H1 (cell line): ENCODE data around the gene LCP1. TPM values are rescaled to one million over a fixed set of nuclear protein-coding genes. Genes with fewer than 3 reads are reported as not detected.
"Not testable (repeated sequence)": the region's sequence is repeated elsewhere in the genome, so short reads cannot be mapped to it uniquely, and the experiment has no call there.

ENCODE experiments used
- CTCF ChIA-PET: fragments of 300-600 bp; sonication (Branson Sonifier 250); formaldehyde crosslinking; loops from one replicate; lab custom pipeline; 2021; ENCODE audit not compliant: partially characterized antibody; lab: Charles Lee
- POLR2A ChIA-PET: fragments of 300-600 bp; sonication (Branson Sonifier 250); formaldehyde crosslinking; loops from one replicate; lab custom pipeline; 2021; ENCODE audit warnings: inconsistent platforms; ENCODE audit not compliant: partially characterized antibody; lab: Charles Lee
- DNase-seq, 2 experiments: peaks; one replicate each; pipeline versions ENCODE4 v3.0.0 to v3.0.0-alpha.2; 2010 to 2022; ENCODE audit warnings: low spot score in 2 of 2, low read depth in 1 of 2, mixed read lengths in 1 of 2
- FAIRE-seq: peaks from 2 replicates; lab custom pipeline; 2011; peaks lifted over from hg19 to GRCh38; lab: Jason Lieb, UNC
- H2AFZ ChIP-seq: 2 replicates; pipeline ENCODE4 v1.8.1; 2012; ENCODE audit warnings: low read length, inconsistent platforms
- H2AK5ac ChIP-seq: 2 replicates; pipeline ENCODE4 v1.6.1; 2013; ENCODE audit warnings: low read depth, low read length
- H2BK120ac ChIP-seq: replicated peaks from 2 replicates; pipeline ENCODE3; 2013; ENCODE audit warnings: low read depth, low read length, inconsistent platforms
- H2BK12ac ChIP-seq: 2 replicates; pipeline ENCODE4 v1.6.1; 2013; ENCODE audit warnings: low read depth, low read length
- H2BK15ac ChIP-seq: 2 replicates; pipeline ENCODE4 v1.6.1; 2013; ENCODE audit warnings: low read length
- H2BK20ac ChIP-seq: 2 replicates; pipeline ENCODE4 v1.6.1; 2013; ENCODE audit warnings: low read length
- H2BK5ac ChIP-seq: 2 replicates; pipeline ENCODE4 v1.6.1; 2013; ENCODE audit warnings: low read depth, low read length
- H3K14ac ChIP-seq: 2 replicates; pipeline ENCODE4 v1.6.1; 2013; ENCODE audit warnings: inconsistent platforms; ENCODE audit not compliant: insufficient read length
- H3K18ac ChIP-seq: 2 replicates; pipeline ENCODE4 v1.6.1; 2013; ENCODE audit warnings: low read length; ENCODE audit errors: extremely low read depth
- H3K23ac ChIP-seq: 2 replicates; pipeline ENCODE4 v1.6.1; 2013; ENCODE audit warnings: inconsistent platforms; ENCODE audit not compliant: insufficient read length
- H3K23me2 ChIP-seq: 2 replicates; pipeline ENCODE4 v1.6.1; 2013; ENCODE audit warnings: low read depth, low read length
- H3K27ac ChIP-seq: 2 replicates; pipeline ENCODE4 v1.6.1; 2011; ENCODE audit warnings: low read depth, low read length, inconsistent platforms
- H3K27me3 ChIP-seq, 4 experiments: replicated peaks in 1 of 4; 1 replicate in 1 of 4; 2 replicates in 3 of 4; pipeline versions ENCODE4 v1.6.1 to v1.8.1; 2011 to 2013; ENCODE audit warnings: low read length in 3 of 4, mild to moderate bottlenecking in 3 of 4, inconsistent platforms in 2 of 4, mixed read lengths in 2 of 4, moderate library complexity in 1 of 4; ENCODE audit not compliant: control insufficient read depth in 3 of 4, insufficient read depth in 3 of 4; ENCODE audit errors: extremely low read depth in 1 of 4
- H3K36me3 ChIP-seq, 4 experiments: 2 replicates each; pipeline versions ENCODE4 v1.6.1 to v1.8.1; 2011 to 2013; ENCODE audit warnings: mild to moderate bottlenecking in 4 of 4, low read length in 3 of 4, moderate library complexity in 2 of 4, control low read depth in 1 of 4, inconsistent platforms in 1 of 4; ENCODE audit not compliant: insufficient read depth in 4 of 4, control insufficient read depth in 2 of 4
- H3K4ac ChIP-seq: replicated peaks from 2 replicates; pipeline ENCODE3; 2013; ENCODE audit warnings: low read length, low read depth, mixed read lengths, inconsistent platforms; ENCODE audit not compliant: insufficient read length
- H3K4me1 ChIP-seq, 4 experiments: replicated peaks in 1 of 4; 1 replicate in 1 of 4; 2 replicates in 3 of 4; pipeline versions ENCODE4 v1.6.1 to v1.8.1; 2011 to 2013; ENCODE audit warnings: low read length in 3 of 4, inconsistent platforms in 2 of 4, mixed read lengths in 1 of 4; ENCODE audit not compliant: insufficient read depth in 4 of 4, control insufficient read depth in 3 of 4
- H3K4me2 ChIP-seq, 2 experiments: 2 replicates each; pipeline versions ENCODE4 v1.6.1 to v1.8.1; 2011 to 2013; ENCODE audit warnings: low read depth in 2 of 2, low read length in 2 of 2, control low read depth in 1 of 2, inconsistent platforms in 1 of 2, mild to moderate bottlenecking in 1 of 2; ENCODE audit not compliant: insufficient read depth in 1 of 2
- H3K4me3 ChIP-seq, 4 experiments: fragments of 200-600, 300-600 bp in 1 of 4; sonication (generic), shearing (Covaris generic), sonication (Bioruptor Twin) in 1 of 4; 2 replicates each; pipeline versions ENCODE4 v1.5.1 to v1.8.1; 2011 to 2016; ENCODE audit warnings: low read length in 4 of 4, low read depth in 3 of 4, control low read depth in 2 of 4, inconsistent platforms in 2 of 4, mild to moderate bottlenecking in 2 of 4, mixed read lengths in 1 of 4, moderate library complexity in 1 of 4; ENCODE audit not compliant: insufficient read depth in 2 of 4; ENCODE audit errors: extremely low read depth in 1 of 4
- H3K56ac ChIP-seq: replicated peaks from 2 replicates; pipeline ENCODE3; 2013; ENCODE audit warnings: low read depth, mild to moderate bottlenecking, mixed read lengths, low read length, inconsistent platforms; ENCODE audit not compliant: insufficient read length
- H3K79me1 ChIP-seq: 2 replicates; pipeline ENCODE4 v1.6.1; 2013; ENCODE audit warnings: low read depth, low read length, control low read depth
- H3K79me2 ChIP-seq, 2 experiments: 2 replicates each; pipeline versions ENCODE4 v1.6.1 to v1.8.1; 2012 to 2013; ENCODE audit warnings: low read length in 2 of 2, mild to moderate bottlenecking in 2 of 2, inconsistent platforms in 1 of 2; ENCODE audit not compliant: insufficient read depth in 2 of 2, control insufficient read depth in 1 of 2
- H3K9ac ChIP-seq, 4 experiments: replicated peaks in 1 of 4; 1 replicate in 1 of 4; 2 replicates in 3 of 4; pipeline versions ENCODE4 v1.6.1 to v1.8.1; 2011 to 2013; ENCODE audit warnings: low read depth in 3 of 4, low read length in 3 of 4, control low read depth in 2 of 4, mild to moderate bottlenecking in 2 of 4, moderate library complexity in 2 of 4, inconsistent platforms in 1 of 4; ENCODE audit errors: extremely low read depth in 1 of 4
- H3K9me3 ChIP-seq, 2 experiments: 2 replicates each; pipeline versions ENCODE4 v1.6.1 to v1.8.1; 2012 to 2013; ENCODE audit warnings: mild to moderate bottlenecking in 2 of 2, moderate library complexity in 2 of 2, control low read depth in 1 of 2, inconsistent platforms in 1 of 2, low read depth in 1 of 2, low read length in 1 of 2, mixed read lengths in 1 of 2; ENCODE audit not compliant: insufficient read depth in 2 of 2
- H4K20me1 ChIP-seq, 2 experiments: replicated peaks in 1 of 2; 2 replicates each; pipeline versions ENCODE3 to v1.8.1; 2011 to 2013; ENCODE audit warnings: inconsistent platforms in 2 of 2, low read length in 2 of 2, mild to moderate bottlenecking in 1 of 2; ENCODE audit not compliant: insufficient read depth in 2 of 2, control insufficient read depth in 1 of 2
- H4K5ac ChIP-seq: 2 replicates; pipeline ENCODE4 v1.6.1; 2013; ENCODE audit warnings: low read length, low read depth, mixed read lengths, inconsistent platforms; ENCODE audit not compliant: insufficient read length
- H4K8ac ChIP-seq: 2 replicates; pipeline ENCODE4 v1.8.0; 2013; ENCODE audit warnings: mild to moderate bottlenecking, moderate library complexity, low read length, inconsistent platforms; ENCODE audit not compliant: insufficient read depth; ENCODE audit errors: extremely low read depth
- H4K91ac ChIP-seq: replicated peaks from 2 replicates; pipeline ENCODE3; 2013; ENCODE audit warnings: low read length, mixed read lengths, inconsistent platforms; ENCODE audit not compliant: insufficient read length
- WGBS, 2 experiments: shearing (Covaris generic) in 1 of 2; methylation state at CpG; one replicate each; pipeline versions ENCODE4 v1.1.6 to v1.1.7; 2013 to 2015; ENCODE audit warnings: low lambda C conversion rate in 2 of 2, mixed read lengths in 2 of 2, inconsistent platforms in 1 of 2, low coverage in 1 of 2, missing lambda C conversion rate in 1 of 2; ENCODE audit not compliant: insufficient replicate concordance in 2 of 2, insufficient coverage in 1 of 2, insufficient read length in 1 of 2; ENCODE audit errors: extremely low coverage in 1 of 2, missing lambda C conversion rate in 1 of 2; 5-methylcytosine and 5-hydroxymethylcytosine counted together
- polyA plus RNA-seq, 7 experiments: library from polyadenylated mRNA; depleted of rRNA in 3 of 7; stranded (reverse) in 5 of 7; unstranded in 2 of 7; fragments of >200 nt in 5 of 7; fragments of 200-250 nt in 2 of 7; gene quantifications; 1 replicate in 5 of 7; 2 replicates in 1 of 7; 4 replicates in 1 of 7; pipeline versions ENCODE4 v1.2.1 to v1.2.3, GENCODE V29; 2011 to 2013; ENCODE audit warnings: missing spikeins in 2 of 7, mixed read lengths in 2 of 7
- total RNA-seq: library from RNA; stranded (reverse); fragmentation: NEBNext Ultra II Directional; extraction: Animal tissue kit (Norgen Biotek cat#: 25700); gene quantifications from 2 replicates; pipeline ENCODE4 v1.2.1, GENCODE V29; 2021

Gene LCP1
- total and polyA plus RNA-seq, 2 of the 8 experiments (the other 6 are each of a cell fraction or from before 2014, with no cell fraction given), result 0.65 to 4.3 TPM

DNA sequence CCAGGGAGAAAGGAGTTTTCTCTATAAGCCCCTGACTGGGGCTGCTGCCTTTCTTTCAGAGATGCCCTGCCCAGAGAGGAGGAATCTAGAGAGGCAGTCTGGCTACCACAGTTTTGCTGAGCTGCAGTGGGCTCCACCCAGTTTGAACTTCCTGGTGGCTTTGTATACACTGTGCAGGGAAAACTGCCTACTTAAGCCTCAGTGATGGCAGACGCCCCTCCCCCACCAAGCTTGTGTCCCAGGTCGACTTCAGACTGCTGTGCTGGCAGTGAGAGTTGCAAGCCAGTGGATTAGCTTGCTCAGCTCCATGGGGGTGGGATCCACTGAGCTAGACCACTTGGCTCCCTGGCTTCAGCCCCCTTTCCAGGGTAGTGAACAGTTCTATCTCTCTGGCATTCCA lies 38.3 kb upstream of the LCP1 start:
- H4K8ac ChIP-seq, H2AFZ ChIP-seq, H3K14ac ChIP-seq, H2BK12ac ChIP-seq, H4K91ac ChIP-seq, H2AK5ac ChIP-seq, H3K56ac ChIP-seq, H3K4me2 ChIP-seq, H3K9ac ChIP-seq, H4K5ac ChIP-seq, H3K27me3 ChIP-seq, H2BK20ac ChIP-seq, H3K79me2 ChIP-seq, H4K20me1 ChIP-seq, H2BK15ac ChIP-seq, H3K18ac ChIP-seq, FAIRE-seq, H3K9me3 ChIP-seq, DNase-seq, H3K4me1 ChIP-seq, H3K23ac ChIP-seq, H3K4ac ChIP-seq, H2BK120ac ChIP-seq, H3K4me3 ChIP-seq, H3K23me2 ChIP-seq, H3K79me1 ChIP-seq, H3K27ac ChIP-seq, H2BK5ac ChIP-seq, H3K36me3 ChIP-seq: not testable (repeated sequence)
- WGBS, 2 experiments, result 32% methylated on average over 2 of the region's 2 CpGs; no CpG with 5 or more reads in 1 of the 2 experiments
- POLR2A ChIA-PET, result interaction anchor here (0.9 kb wide), 1 partner anchor 10 kb away, joined by 3 read pairs; no protein-coding TSS in a partner anchor
- CTCF ChIA-PET, result interaction anchor here (0.7 to 2.4 kb wide), 4 partner anchors 13 to 100 kb away, joined by 3 to 7 read pairs (median 4); no protein-coding TSS in a partner anchor

DNA sequence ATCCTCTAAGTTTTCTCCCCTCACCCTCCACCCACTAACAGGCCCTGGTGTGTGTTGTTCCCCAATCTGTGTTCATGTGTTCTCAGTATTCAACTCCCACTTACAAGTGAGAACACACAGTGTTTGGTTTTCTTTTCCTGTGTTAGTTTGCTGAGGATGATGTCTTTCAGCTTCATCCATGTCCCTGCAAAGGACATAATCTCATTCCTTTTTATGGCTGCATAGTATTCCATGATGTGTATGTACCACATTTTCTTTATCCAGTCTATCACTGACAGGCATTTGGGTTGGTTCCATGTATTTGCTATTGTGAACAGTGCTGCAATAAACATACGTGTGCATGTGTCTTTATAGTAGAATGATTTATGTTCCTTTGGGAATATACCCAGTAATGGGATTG lies 32.8 kb upstream of the LCP1 start:
- H3K79me2 ChIP-seq, H4K91ac ChIP-seq, H3K23ac ChIP-seq, H3K56ac ChIP-seq, FAIRE-seq, H3K27me3 ChIP-seq, H3K14ac ChIP-seq, POLR2A ChIA-PET, H3K9me3 ChIP-seq, H4K5ac ChIP-seq, H2AFZ ChIP-seq, H3K79me1 ChIP-seq, H2BK5ac ChIP-seq, H4K20me1 ChIP-seq, H3K23me2 ChIP-seq, H3K4me2 ChIP-seq, H3K9ac ChIP-seq, H3K4ac ChIP-seq, H4K8ac ChIP-seq, H2BK12ac ChIP-seq, H3K36me3 ChIP-seq, H2AK5ac ChIP-seq, H3K4me3 ChIP-seq, H2BK20ac ChIP-seq, H3K4me1 ChIP-seq, CTCF ChIA-PET, H3K27ac ChIP-seq, DNase-seq, H2BK15ac ChIP-seq, H3K18ac ChIP-seq, H2BK120ac ChIP-seq: not testable (repeated sequence)
- WGBS, 2 experiments, result 100% methylated on average over 1 of the region's 1 CpG; no CpG with 5 or more reads in 1 of the 2 experiments
